Hepatocyte (in vitro differentiated cells): Measurements from ENCODE around the gene HM13. TPM values are rescaled to one million over a fixed set of nuclear protein-coding genes. Genes with fewer than 3 reads are reported as not detected.
"Not testable (repeated sequence)": the region's sequence is repeated elsewhere in the genome, so short reads cannot be mapped to it uniquely, and the experiment has no call there.

Experiments
- DNase-seq: peaks from one replicate; pipeline ENCODE4 v3.0.0-alpha.2; 2016; ENCODE audit warnings: low spot score
- H2AFZ ChIP-seq: fragments of 200-600 bp; sonication (generic); 2 replicates; pipeline ENCODE4 v1.6.0; 2016; ENCODE audit warnings: antibody characterized with exemption, mild to moderate bottlenecking
- H3K27ac ChIP-seq: fragments of 200-600 bp; sonication (generic); 2 replicates; pipeline ENCODE4 v1.5.1; 2016; ENCODE audit warnings: mild to moderate bottlenecking
- H3K27me3 ChIP-seq: fragments of 200-600 bp; sonication (generic); 2 replicates; pipeline ENCODE4 v1.6.1; 2016
- H3K36me3 ChIP-seq: fragments of 200-600 bp; sonication (generic); replicated peaks from 2 replicates; pipeline ENCODE4 v1.5.1; 2016; ENCODE audit warnings: low read depth; ENCODE audit not compliant: insufficient read depth
- H3K4me1 ChIP-seq: fragments of 200-600 bp; sonication (generic); 2 replicates; pipeline ENCODE4 v1.5.1; 2016; ENCODE audit warnings: mild to moderate bottlenecking, moderate library complexity; ENCODE audit not compliant: insufficient read depth
- H3K4me2 ChIP-seq: fragments of 200-600 bp; sonication (generic); 2 replicates; pipeline ENCODE4 v1.6.0; 2016
- H3K4me3 ChIP-seq: fragments of 200-600 bp; sonication (generic); 2 replicates; pipeline ENCODE4 v1.5.1; 2016; ENCODE audit warnings: mild to moderate bottlenecking
- H3K79me2 ChIP-seq: fragments of 200-600 bp; sonication (generic); 2 replicates; pipeline ENCODE4 v1.6.0; 2017; ENCODE audit warnings: mild to moderate bottlenecking
- H3K9me2 ChIP-seq: fragments of 200-600 bp; sonication (generic); replicated peaks from 2 replicates; pipeline ENCODE4 v1.6.0; 2017; ENCODE audit warnings: mild to moderate bottlenecking; ENCODE audit not compliant: insufficient read depth
- H3K9me3 ChIP-seq: fragments of 200-600 bp; sonication (generic); 2 replicates; pipeline ENCODE4 v1.5.1; 2016; ENCODE audit warnings: low read depth, mild to moderate bottlenecking
- H4K20me1 ChIP-seq: fragments of 200-600 bp; sonication (generic); 2 replicates; pipeline ENCODE4 v1.6.0; 2016; ENCODE audit warnings: mild to moderate bottlenecking; ENCODE audit not compliant: insufficient read depth, poor library complexity, severe bottlenecking
- CTCF ChIP-seq: fragments of 200-600 bp; sonication (generic); IDR thresholded peaks from 2 replicates; pipeline ENCODE4 v1.5.1; 2016; ENCODE audit warnings: antibody characterized with exemption, mild to moderate bottlenecking; ENCODE audit not compliant: poor library complexity
- EZH2 ChIP-seq: fragments of 200-600 bp; sonication (generic); IDR thresholded peaks from 2 replicates; pipeline ENCODE4 v1.6.1; 2016; ENCODE audit warnings: antibody characterized with exemption, mild to moderate bottlenecking, borderline replicate concordance
- EZH2phosphoT487 ChIP-seq: fragments of 200-600 bp; sonication (generic); IDR thresholded peaks from one replicate; pipeline ENCODE4 v1.6.1; 2018; ENCODE audit warnings: antibody characterized with exemption, mild to moderate bottlenecking, low read depth, moderate library complexity; ENCODE audit not compliant: unreplicated experiment, severe bottlenecking
- WGBS: methylation state at CpG from one replicate; pipeline ENCODE4 v1.1.6; 2016; ENCODE audit warnings: low lambda C conversion rate; ENCODE audit errors: missing lambda C conversion rate; 5-methylcytosine and 5-hydroxymethylcytosine counted together
- polyA plus RNA-seq: library from polyadenylated mRNA; unstranded; fragments of >200 nt; fragmentation: Nextera tagmentation; extraction: Ambion mirVana; gene quantifications from 2 replicates; pipeline ENCODE4 v1.2.1, GENCODE V29; 2016
- total RNA-seq: library from RNA; depleted of rRNA; stranded (reverse); fragments of >200 nt; gene quantifications from 2 replicates; pipeline ENCODE4 v1.2.3, GENCODE V29; 2014

HM13 gene
- total and polyA plus RNA-seq, 2 experiments from 2014 or later: 219 to 461 TPM

- Histone ChIP-seq H2AFZ (no peak overlapping the region), H3K27ac (peak overlapping the region; percentile 98), H3K27me3 (no peaks in the 10 kb centered on the region), H3K4me1 (peaks cover 54% of the 10 kb centered on the region), H3K4me2 (peak overlapping the region; percentile 80), H3K4me3 (peak overlapping the region; percentile 30), H3K79me2 (peaks cover 3% of the 10 kb centered on the region), H3K9me3 (no peaks in the 10 kb centered on the region), H4K20me1 (no peaks in the 10 kb centered on the region), H3K9me2 (no peaks in the 10 kb centered on the region), H3K36me3 (no peaks in the 10 kb centered on the region)
- DNase-seq: peak; percentile 100
- TF ChIP-seq EZH2 (no peak), CTCF (no peak), EZH2phosphoT487 (no peak)
- WGBS: 1% methylated on average over 60 of the region's 63 CpGs
Measured at GRCh38 chr20:31572701-31573554, 58.7 kb downstream of the HM13 start.

DNA sequence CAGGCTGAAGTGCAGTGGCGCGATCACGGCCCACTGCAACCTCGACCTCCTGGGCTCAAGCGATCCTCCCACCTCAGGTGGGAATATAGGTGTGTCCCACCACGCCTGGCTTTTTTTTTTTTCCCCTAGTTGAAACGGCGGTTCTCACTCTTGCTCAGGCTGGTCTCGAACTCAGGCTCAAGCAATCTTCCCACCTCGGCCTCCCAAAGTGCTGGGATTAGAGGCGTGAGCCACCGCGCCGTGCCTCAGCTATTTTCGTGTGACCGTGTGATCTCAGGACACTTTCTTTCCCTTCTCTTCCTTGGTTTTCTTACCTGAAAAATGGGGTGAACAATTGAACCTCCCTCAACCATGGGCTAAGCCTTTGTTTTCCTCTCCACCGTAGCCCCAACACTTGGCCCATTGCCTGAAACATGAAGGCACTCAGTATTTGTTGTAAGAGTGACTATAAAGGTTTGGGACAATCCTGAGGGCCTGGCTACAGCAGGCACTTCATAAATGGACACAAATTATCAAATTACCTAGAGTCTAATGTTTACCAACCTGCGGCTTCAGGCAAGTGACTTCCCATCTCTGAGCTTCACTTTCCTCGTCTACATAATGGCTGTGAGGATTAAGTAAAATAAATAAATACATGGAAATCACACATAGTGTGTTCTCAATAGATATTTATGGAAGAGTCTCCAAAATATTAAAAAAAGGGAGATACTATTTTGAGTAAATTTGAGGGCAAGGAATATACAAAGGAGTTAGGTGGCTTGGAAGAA lies 59.5 kb downstream of the HM13 start:
- Histone ChIP-seq H3K4me3 (peak overlapping the region; percentile 30), H3K4me1 (peaks cover 46% of the 10 kb centered on the region), H3K27me3 (no peaks in the 10 kb centered on the region), H3K79me2 (peaks cover 3% of the 10 kb centered on the region), H3K9me2 (no peaks in the 10 kb centered on the region), H4K20me1 (no peaks in the 10 kb centered on the region), H2AFZ (no peak overlapping the region), H3K27ac (peak overlapping the region; percentile 98), H3K4me2 (peak overlapping the region; percentile 80), H3K9me3 (no peaks in the 10 kb centered on the region), H3K36me3 (no peaks in the 10 kb centered on the region)
- TF ChIP-seq CTCF (no peak), EZH2phosphoT487 (no peak), EZH2 (no peak)
- 43% methylated on average over 19 of the region's 19 CpGs for WGBS
- DNase-seq: peak; percentile 55

- not testable (repeated sequence) for H2AFZ ChIP-seq, H4K20me1 ChIP-seq, H3K4me3 ChIP-seq, H3K27me3 ChIP-seq, H3K79me2 ChIP-seq, H3K36me3 ChIP-seq, DNase-seq, H3K9me3 ChIP-seq, H3K4me2 ChIP-seq, H3K9me2 ChIP-seq
- H3K4me1 ChIP-seq: peaks cover 35% of the 10 kb centered on the region
- WGBS: 94% methylated on average over 10 of the region's 10 CpGs
- H3K27ac ChIP-seq: peak overlapping the region; percentile 98
Measured at GRCh38 chr20:31574986-31575385, 60.7 kb downstream of the HM13 start.

- Histone ChIP-seq H3K4me1 (peaks cover 25% of the 10 kb centered on the region), H2AFZ (no peak overlapping the region), H3K9me3 (no peaks in the 10 kb centered on the region), H3K9me2 (no peaks in the 10 kb centered on the region), H3K27me3 (no peaks in the 10 kb centered on the region), H4K20me1 (no peaks in the 10 kb centered on the region), H3K4me2 (no peak overlapping the region), H3K4me3 (no peak overlapping the region), H3K27ac (no peak overlapping the region), H3K79me2 (peaks cover 3% of the 10 kb centered on the region), H3K36me3 (no peaks in the 10 kb centered on the region)
- 94% methylated on average over 2 of the region's 2 CpGs for WGBS
- no peak for DNase-seq
- no peak for TF ChIP-seq EZH2phosphoT487
- no peak for TF ChIP-seq CTCF
- no peak for TF ChIP-seq EZH2
Measured at GRCh38 chr20:31576751-31577150, 62.5 kb downstream of the HM13 start.
